ENCODE data around the gene AADACL2.
"Not testable (repeated sequence)": the region's sequence is repeated elsewhere in the genome, so short reads cannot be mapped to it uniquely, and the experiment has no call there.

The AADACL2 gene, protein sequence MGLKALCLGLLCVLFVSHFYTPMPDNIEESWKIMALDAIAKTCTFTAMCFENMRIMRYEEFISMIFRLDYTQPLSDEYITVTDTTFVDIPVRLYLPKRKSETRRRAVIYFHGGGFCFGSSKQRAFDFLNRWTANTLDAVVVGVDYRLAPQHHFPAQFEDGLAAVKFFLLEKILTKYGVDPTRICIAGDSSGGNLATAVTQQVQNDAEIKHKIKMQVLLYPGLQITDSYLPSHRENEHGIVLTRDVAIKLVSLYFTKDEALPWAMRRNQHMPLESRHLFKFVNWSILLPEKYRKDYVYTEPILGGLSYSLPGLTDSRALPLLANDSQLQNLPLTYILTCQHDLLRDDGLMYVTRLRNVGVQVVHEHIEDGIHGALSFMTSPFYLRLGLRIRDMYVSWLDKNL

DNA sequence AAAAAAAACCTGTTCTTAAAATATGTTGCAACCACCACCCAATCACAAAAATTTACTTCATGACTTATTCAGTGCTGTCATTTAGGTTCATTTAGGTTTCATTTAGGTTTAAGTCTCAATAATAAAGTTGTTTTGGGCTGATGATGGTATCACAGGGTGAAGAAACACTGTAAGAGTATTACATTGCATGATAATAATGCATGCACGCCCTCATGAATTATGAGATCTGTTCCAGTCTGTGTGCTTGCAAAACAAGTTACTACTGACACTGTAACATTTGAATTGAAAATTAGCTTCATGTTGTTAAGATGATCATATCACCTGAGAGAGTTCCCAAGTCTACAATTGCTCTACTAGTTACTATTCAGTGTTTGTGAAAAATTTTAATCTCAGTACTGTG, at the start of gene AADACL2:
AADACL2 (plus strand) TSS at position 315 of the 400 bp plus-strand sequence. CDS start 109 bp downstream, outside the sequence.
- DNase-seq (ENCODE audit: low spot score), result no peak

DNA sequence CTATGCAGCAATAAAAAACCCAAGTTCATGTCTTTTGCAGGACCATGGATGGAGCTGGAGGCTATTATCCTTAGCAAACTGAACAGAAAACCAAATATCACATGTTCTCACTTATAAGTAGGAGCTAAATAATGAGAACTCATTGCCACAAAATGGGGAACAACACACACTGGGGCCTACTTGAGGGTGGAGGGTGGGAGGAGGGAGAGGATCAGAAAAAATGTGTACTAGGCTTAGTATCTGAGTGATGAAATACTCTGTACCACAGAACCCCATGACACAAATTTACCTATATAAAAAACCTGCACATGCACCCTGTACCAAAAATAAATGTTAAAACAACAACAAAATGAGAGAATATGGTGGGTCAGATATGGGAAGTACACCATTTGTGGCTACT, 49.6 kb upstream of the AADACL2 start:
- no peak for DNase-seq (ENCODE audit: low spot score)

DNA sequence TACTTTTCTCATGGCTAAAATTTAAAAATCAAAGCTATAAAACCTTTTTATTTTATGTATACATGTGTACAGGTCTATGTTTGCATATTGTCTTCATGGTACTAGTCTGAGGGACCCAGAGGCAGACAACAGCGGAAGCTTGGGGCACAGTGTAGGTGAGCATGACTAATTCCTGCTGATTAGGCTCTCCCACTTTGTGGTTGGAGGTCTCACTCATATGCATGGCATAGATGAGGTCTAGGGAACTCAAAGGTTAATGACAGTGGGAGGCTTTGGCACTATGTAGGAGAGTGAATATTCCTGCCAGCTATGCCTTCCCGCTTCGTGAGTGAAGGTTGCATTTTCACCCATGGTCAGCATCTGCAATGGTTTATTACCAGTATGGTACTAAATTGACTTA, 47.5 kb upstream of the AADACL2 start:
- no peak for DNase-seq (ENCODE audit: low spot score)

DNA sequence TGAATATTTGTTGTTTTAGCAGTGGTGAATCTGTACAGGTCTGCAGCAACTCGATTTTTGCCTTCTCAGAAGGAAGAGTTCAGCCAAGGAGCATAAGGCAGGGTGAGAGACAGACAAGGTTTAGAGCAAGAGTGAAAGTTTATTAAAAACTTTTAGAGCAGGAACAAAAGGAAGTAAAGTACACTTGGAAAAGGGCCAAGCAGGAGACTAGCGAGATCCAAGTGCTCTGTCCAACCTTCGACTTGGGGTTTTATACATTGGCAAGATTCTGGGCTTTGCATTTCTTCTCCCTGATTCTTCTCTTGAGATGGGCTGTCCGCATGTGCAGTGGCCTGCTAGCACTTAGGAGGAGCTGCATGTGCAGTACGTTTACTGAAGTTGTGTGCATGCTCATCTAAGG, 46.7 kb upstream of the AADACL2 start:
- no peak for DNase-seq (ENCODE audit: low spot score)

DNA sequence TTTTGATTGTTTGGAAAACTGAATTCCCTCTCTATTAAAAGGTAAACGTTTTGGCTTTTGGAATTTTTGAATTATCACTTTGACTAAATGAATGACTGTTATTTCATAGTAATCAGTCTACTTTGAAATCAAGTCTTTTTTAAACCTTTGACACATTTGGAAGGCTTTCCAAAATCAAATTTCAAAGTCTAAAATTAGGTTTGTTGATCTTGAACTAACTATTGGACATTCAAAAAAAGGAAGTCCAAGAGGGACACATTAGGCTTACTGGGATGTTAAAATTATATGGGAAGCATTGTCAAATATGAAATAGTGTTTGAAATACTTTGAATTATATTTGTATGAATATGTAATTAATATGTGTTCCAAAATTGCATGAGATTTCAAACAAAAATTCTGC, 45.2 kb upstream of the AADACL2 start:
- DNase-seq (ENCODE audit: low spot score), result no peak

DNA sequence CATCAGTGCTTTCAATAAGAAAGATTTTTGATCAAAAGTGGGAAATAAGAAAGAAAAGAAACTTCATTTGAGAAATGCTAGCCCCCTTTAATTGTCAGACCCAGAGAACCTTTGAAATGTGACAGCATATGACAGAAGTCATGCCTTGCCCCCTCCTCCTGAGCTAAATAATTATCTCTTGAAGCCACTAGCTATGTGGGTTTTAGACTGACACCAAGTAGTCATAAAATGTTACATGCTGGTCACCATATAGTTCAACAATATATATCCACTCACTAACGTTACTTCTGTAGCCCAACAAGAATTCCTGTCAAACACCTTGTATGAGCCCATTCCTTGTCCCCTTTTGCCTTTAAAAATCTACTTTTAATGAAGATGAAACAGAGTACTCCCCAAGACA, 43.1 kb upstream of the AADACL2 start:
- no peak for DNase-seq (ENCODE audit: low spot score)

DNA sequence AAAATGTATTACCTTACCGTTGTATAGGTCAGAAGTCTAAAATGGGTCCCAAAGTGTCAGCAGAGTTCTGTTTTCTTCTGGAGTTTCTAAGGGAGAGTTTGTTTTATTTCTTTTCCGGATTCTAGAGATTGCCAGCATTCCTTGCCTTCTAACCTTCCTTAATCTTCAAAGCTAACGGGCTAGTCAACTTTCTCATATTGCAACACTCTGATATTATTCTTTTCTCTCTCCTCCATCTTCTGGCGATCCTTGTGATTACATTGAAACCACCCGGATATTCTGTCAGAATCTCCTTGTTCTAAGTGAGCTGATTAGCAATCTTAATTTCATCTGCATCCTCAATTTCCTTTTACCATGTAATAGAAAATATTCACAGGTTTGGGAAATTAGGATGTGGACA, 36.2 kb upstream of the AADACL2 start:
- DNase-seq (ENCODE audit: low spot score), result peak; percentile 5

DNA sequence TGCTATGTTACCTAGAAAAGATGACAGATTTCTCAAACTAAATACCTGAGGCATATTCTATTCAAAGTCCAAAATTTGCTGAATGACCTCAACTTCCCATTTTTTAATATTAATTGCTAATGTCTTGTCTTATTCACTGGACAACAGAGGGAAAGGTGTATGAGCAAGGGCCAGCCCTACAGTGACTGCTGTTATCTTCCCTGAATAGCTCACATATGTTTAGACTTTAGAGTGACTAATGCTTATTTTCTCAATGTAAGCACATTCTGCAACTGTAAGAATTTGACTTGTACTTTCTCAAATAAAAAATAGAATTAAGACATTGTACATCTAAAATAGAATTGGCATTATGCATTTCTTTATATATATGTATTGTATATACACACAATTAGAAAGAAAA, 26.5 kb upstream of the AADACL2 start:
- no peak for DNase-seq (ENCODE audit: low spot score)

DNA sequence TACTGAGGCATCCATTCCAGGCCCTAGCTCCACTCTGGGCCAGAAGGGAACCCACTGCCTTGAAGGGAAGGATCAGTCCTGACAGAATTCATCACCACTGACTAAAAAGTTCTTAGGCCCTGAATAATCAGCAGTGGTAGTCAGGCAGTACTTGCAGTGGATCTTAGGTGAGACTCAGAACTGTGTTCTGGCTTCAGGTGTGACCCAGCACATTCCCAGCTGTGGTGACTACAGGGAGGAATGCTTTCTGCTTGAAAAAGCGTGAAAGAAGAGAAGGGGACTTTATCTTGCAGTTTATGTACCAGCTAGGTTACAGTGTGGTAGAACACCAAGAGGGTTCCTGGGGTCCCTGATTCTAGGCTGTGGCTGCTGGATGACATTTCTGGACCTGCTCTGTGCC, 24.9 kb upstream of the AADACL2 start:
- DNase-seq (ENCODE audit: low spot score), result no peak

DNA sequence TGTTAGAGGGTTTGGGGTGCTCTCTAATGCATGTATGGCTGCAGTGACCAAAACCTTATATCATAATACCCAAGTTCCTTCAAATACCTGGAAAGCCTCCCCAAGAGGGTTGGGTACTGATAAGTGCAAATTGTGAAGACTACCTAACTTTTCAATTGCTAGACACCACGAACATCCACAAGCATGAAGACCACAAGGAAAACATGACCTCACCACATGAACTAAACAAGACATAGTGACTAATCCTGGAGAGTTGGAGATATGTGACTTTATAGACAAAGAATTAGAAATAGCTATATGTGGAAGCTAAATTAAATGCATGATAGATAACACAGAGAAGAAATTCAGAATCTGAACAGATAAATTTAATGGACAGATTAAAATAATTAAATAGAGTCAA, 23.9 kb upstream of the AADACL2 start:
- no peak for DNase-seq (ENCODE audit: low spot score)

DNA sequence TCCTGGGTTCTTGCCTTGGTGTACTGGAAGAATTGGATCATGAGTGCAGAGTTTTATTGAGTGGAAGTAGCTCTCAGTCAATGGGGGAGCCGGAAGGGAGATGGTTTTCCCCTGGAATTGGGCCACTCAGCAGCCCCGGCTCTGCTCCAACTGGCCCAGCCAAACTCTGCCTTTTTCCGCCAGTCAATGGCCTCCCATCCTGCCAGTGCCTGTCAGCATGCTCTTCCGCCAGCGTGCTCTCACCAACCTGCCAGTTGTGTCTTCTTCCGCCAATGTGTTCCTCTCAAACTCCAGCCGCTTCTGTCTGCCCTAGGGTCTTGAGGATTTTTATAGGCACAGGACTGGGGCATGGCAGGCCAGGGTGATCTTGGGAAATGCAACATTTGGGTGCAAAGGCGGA, 12.4 kb upstream of the AADACL2 start:
- DNase-seq (ENCODE audit: low spot score), result no peak

DNA sequence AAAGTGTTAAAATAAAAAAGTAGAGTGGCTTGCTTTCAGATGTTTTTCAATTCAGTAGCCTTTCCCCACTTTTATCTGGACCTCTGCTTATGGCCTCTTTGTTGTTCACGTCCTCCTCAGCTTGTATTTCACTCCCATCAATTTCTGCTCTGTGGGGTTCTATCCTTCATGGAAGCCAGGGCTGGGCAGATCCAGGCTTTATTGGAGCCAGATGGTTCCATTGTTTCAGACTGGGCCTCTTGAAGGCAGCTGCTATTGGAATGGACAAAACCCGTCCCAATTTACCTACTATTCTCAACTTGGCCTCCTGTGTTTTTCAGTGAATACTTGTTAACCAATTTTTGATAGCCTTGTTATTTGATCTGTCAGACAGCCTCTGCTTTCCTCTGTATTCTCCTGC, 10.9 kb upstream of the AADACL2 start:
- no peak for DNase-seq (ENCODE audit: low spot score)

DNA sequence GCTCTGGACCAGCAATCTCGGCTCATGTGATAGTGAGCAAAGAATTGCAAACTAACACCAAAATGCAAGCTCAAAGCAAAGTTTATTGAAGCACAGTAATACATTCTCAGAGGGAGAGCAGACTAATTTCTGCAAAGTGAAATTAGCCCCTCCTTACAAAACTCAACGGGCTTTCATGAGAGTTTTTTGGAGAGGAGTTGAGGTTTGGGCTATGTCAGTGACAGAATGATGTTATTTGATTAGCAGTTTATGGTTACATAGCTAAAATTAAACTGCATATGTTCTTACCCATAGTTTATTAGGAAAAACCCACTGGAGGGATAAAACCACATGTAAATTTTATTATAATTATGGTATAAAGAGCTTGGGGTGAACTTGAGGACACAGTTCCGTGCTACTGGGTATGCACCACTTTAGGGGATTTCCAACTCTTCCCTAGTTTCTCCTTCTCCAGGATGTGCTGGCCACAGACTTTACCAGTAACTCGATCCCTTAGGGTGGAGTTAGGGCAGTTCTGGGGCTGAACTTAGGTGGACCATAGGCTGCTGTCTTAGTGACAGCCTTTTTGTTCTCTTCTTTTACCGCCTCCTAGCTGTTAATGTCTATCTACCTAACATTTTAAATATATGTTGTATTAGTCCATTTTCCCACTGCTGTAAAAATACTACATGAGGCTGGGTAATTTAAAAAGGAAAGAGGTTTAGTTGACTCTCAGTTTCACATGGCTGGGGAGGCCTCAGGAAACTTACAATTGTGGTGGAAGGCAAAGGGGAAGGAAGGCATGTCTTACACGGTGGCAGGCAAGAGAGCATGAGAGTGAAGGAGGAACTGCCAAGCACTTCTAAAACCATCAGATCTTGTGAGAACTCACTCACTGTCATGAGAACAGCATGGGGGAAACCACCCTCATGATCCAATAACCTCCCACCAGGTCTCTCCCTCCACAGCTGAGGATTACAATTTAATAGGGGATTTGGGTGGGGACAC, 8.9 kb upstream of the AADACL2 start:
- no peak for DNase-seq (ENCODE audit: low spot score)

DNA sequence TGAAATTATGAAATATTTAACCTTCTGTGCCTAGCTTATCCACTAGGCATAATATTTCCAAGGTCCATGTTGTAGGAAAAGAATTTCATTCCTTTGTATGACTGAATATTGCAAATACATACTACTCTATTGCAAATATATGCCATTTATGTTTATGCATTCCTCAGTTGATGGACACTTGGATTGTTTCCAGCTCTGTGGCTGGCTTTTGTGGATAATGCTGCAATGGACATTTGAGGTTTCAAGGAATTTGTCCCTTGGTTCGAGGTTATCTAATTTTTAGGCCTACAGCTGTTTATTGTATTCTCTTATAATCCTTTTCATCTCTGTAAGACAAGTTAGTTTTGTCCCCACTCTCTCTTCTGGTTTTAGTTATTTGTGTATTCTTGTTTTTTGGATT, 7.7 kb upstream of the AADACL2 start:
- no peak for DNase-seq (ENCODE audit: low spot score)

DNA sequence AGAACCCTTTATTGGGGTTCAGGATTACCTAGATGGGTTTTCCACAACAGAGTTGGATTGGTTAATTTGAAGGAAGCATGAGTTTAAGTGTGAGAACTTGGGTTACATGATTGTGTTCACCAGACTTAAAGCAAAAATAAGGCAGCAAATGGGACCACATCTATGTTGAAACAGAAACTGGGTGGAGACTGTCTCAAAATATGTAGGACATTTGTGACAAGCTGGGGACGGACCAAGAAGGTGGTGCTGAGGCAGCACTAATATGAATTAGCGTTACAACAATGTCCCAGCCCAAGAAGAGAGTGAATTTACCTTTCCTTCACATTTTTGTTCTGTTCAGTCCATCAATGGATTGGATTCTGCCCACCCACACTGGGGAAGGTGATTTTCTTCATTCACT, 866 bp upstream of the AADACL2 start:
- no peak for DNase-seq (ENCODE audit: low spot score)

DNA sequence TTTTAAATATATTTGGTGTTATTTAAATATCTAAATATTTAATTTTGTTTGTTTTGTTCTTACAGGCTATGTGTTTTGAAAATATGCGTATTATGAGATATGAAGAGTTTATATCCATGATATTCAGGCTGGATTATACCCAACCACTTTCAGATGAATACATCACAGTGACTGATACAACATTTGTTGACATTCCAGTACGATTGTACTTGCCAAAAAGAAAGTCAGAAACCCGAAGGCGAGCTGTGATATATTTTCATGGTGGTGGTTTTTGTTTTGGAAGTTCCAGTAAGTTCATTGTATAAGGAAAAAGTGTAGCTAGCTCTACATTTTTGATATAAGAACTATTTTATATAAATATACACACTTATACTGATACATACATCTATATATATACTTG, 6.9 kb downstream of the AADACL2 start:
- no peak for DNase-seq (ENCODE audit: low spot score)

DNA sequence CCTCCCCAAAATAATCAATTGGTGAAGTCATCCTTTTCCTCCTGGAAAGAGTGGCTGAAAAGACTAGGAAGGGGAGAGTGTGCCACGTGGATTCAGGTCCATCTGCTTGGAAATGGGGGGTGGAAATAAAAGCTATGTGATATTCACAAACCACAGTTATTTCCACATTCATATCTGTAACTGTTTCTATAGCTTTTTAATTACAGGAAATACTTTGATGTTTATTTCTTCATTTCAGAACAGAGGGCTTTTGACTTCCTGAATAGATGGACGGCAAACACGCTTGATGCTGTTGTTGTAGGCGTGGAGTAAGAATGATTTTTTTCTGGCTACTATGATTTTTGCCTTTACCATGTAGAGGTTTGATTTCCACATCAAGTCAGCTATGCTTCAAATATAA, 10.1 kb downstream of the AADACL2 start:
- DNase-seq (ENCODE audit: low spot score), result no peak

DNA sequence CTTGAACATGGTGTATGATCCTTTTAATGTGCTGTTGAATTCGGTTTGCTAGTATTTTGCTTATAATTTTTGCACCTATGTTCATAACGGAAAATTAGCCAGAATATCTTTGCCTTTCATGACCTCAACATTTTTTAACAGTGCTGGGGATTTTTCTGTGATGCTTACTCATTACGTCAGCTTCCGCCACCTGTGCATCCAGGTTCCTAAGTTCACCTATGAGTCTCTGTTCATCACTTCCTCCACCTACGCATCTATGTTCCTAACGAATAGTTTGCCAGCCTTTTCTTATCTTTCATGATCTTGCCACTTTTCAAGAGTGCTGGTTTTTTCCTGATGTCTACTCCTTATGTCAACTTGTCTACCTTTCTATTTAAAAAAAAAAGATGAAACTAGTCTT, 16.5 kb downstream of the AADACL2 start:
- DNase-seq (ENCODE audit: low spot score), result no peak

DNA sequence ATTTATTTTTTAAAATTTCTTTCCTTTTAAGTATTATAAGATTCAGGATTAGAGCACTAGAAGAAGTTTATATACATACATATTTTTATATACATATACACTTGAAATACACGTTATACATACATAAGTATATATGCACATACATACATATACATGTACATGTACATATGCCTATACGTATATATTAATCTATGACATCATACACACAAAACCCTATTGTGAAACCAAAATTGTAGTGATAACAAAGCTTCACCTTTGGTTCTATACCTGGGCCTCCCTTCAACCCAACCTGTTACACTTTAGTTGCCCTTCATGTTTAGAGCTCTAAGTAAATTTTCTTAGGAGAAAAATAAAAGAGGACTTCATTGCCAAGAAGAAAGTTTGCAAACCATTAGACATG, 17.0 kb downstream of the AADACL2 start:
- no peak for DNase-seq (ENCODE audit: low spot score)

DNA sequence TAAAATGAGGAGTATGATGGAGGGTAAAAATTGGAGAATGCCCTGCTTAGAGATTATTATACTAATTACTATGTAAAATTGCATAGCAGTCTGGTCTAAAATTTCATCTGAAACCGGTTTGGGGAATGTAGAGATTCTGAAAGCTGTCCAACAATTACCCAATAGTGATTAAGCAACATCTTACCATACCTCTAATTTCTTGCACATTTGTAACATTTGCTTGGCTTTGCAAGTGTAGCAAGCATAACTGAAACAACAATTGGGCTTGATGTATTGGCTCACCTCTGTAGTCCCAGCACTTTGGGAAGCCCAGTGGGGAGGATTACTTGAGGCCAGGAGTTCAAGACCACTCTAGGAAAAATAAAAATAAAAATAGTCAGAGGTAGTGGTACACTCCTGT, 17.4 kb downstream of the AADACL2 start:
- peak; percentile 49 for DNase-seq (ENCODE audit: low spot score)

DNA sequence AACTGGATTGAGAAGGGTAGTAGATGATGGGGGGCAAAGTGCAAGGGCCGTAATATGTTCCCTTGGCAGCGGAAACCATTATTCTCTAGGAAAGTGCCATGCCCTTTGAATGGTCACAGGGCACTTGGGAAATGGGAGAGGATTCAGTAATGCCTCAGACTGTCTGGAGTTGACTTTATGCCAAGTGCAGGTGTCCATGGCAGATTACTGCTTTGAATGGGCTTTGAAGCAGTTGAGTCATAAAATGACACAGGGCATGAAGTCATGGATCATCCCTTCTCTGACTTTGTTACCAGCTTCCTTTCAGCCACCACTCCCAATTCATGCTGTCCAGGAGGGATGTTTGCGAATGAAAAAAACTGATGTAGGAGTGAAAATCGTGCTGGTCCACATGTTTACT, 20.1 kb downstream of the AADACL2 start:
- DNase-seq (ENCODE audit: low spot score), result no peak

DNA sequence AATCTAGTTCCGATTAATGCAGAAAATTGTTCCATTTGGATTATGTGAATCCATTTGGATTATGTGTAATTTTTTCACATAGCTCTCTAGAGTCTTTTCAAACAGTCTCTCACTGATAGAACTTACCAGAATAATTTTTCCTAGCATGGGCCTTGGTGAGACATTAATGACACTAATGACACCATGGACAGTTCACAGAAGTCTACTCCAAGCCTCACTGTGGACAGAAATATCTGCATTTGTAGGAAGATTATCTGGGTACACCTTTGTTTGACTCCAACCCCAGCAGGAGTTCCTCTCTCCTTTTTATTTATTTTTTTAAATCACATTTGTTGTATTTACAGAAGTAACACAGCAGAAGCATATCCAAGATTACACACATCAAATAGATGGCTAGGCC, 27.9 kb downstream of the AADACL2 start:
- DNase-seq (ENCODE audit: low spot score), result no peak

DNA sequence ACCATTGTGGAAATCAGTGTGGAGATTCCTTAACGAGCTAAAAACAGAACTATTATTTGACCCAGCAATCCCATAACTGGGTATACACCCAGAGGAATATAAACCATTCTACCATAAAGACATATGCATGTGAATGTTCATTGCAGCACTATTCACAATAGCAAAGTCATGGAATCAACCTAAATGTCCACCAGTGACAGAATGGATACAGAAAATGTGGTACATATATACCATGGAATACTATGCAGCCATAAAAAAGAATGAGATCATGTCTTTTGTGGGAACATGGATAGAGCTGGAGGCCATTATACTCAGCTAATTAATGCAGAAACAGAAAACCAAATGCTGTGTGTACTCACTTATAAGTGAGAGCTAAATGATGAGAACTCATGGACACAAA, 31.0 kb downstream of the AADACL2 start:
- not testable (repeated sequence) for DNase-seq (ENCODE audit: low spot score)
